ENCODE measurements around the gene OXSR1. TPM values are rescaled to one million over a fixed set of nuclear protein-coding genes. Genes with fewer than 3 reads are reported as not detected.

The OXSR1 gene
- total RNA-seq, 1 donor from 2014 or later = 95.3 TPM

GRCh38 chr3:38151667-38152265 is 13.6 kb upstream of the OXSR1 start:
- DNase-seq (ENCODE audit: low read depth) (peak; percentile 98), FAIRE-seq (peak; percentile 93)
- no peaks in the 10 kb centered on the region for H3K27me3 ChIP-seq (ENCODE audit: control insufficient read depth, insufficient read depth, low read length)
- no peak for TF ChIP-seq CTCF (IDR thresholded peaks at IDR 0.05; ENCODE audit: insufficient read depth, low read length, severe bottlenecking)
- no peak overlapping the region for H3K4me3 ChIP-seq (ENCODE audit: low read depth, low read length)
- no peaks in the 10 kb centered on the region for H3K36me3 ChIP-seq (ENCODE audit: control insufficient read depth, insufficient read depth, low read length)

GRCh38 chr3:38152609-38153008 is 12.7 kb upstream of the OXSR1 start:
- no peak for FAIRE-seq
- no peak for TF ChIP-seq CTCF (IDR thresholded peaks at IDR 0.05; ENCODE audit: insufficient read depth, low read length, severe bottlenecking)
- DNase-seq (ENCODE audit: low read depth) = no peak

GRCh38 chr3:38153221-38153620 is 12.1 kb upstream of the OXSR1 start:
- Histone ChIP-seq H3K4me3 (ENCODE audit: low read depth, low read length) (no peak overlapping the region), H3K36me3 (ENCODE audit: control insufficient read depth, insufficient read depth, low read length) (no peaks in the 10 kb centered on the region), H3K27me3 (ENCODE audit: control insufficient read depth, insufficient read depth, low read length) (no peaks in the 10 kb centered on the region)
- no peak for TF ChIP-seq CTCF (IDR thresholded peaks at IDR 0.05; ENCODE audit: insufficient read depth, low read length, severe bottlenecking)
- no peak for FAIRE-seq
- DNase-seq (ENCODE audit: low read depth) = no peak

More at GRCh38 chr3:38152609-38153008, 12.7 kb upstream of the OXSR1 start:
- Histone ChIP-seq H3K36me3 (ENCODE audit: control insufficient read depth, insufficient read depth, low read length) (no peaks in the 10 kb centered on the region), H3K27me3 (ENCODE audit: control insufficient read depth, insufficient read depth, low read length) (no peaks in the 10 kb centered on the region), H3K4me3 (ENCODE audit: low read depth, low read length) (no peak overlapping the region)

- FAIRE-seq (peak; percentile 43), DNase-seq (ENCODE audit: low read depth) (peak; percentile 99)
- no peaks in the 10 kb centered on the region for H3K27me3 ChIP-seq (ENCODE audit: control insufficient read depth, insufficient read depth, low read length)
- TF ChIP-seq CTCF (IDR thresholded peaks at IDR 0.05; ENCODE audit: insufficient read depth, low read length, severe bottlenecking) = no peak
- no peaks in the 10 kb centered on the region for H3K36me3 ChIP-seq (ENCODE audit: control insufficient read depth, insufficient read depth, low read length)
- H3K4me3 ChIP-seq (ENCODE audit: low read depth, low read length) = no peak overlapping the region
These were observed 11.3 kb upstream of the OXSR1 start for GRCh38 chr3:38154033-38154494.

GRCh38 chr3:38154625-38155255 is 10.6 kb upstream of the OXSR1 start:
- Histone ChIP-seq H3K4me3 (ENCODE audit: low read depth, low read length) (no peak overlapping the region), H3K36me3 (ENCODE audit: control insufficient read depth, insufficient read depth, low read length) (no peaks in the 10 kb centered on the region), H3K27me3 (ENCODE audit: control insufficient read depth, insufficient read depth, low read length) (no peaks in the 10 kb centered on the region)
- FAIRE-seq (no peak), DNase-seq (ENCODE audit: low read depth) (peak; percentile 90)
- no peak for TF ChIP-seq CTCF (IDR thresholded peaks at IDR 0.05; ENCODE audit: insufficient read depth, low read length, severe bottlenecking)

Measured in bronchial epithelial cell (primary cell).